Thoracic aorta (tissue), 2 donors: ENCODE results near the gene PDE1A. TPM values are rescaled to one million over a fixed set of nuclear protein-coding genes. Genes with fewer than 3 reads are reported as not detected.

Experiments
- ATAC-seq: fragments of 150-250 bp; one replicate; pipeline ENCODE4 v1.8.0; 2017; ENCODE audit warnings: low read depth; ENCODE audit not compliant: insufficient number of reproducible peaks, low FRiP score
- DNase-seq: peaks from one replicate; pipeline ENCODE4 v3.0.0-alpha.2; 2020; ENCODE audit warnings: low spot score
- H3K27ac ChIP-seq, 2 donors: fragments of 200-600 bp; sonication (generic); 1 replicate in 1 of 2; 2 replicates in 1 of 2; pipeline ENCODE4 v1.5.1; 2016; ENCODE audit warnings: mild to moderate bottlenecking in 2 of 2, moderate library complexity in 2 of 2
- H3K27me3 ChIP-seq: fragments of 200-600 bp; sonication (generic); replicated peaks from 2 replicates; pipeline ENCODE4 v1.6.0; 2016; ENCODE audit warnings: mild to moderate bottlenecking; ENCODE audit not compliant: insufficient read depth
- H3K36me3 ChIP-seq: fragments of 200-600 bp; sonication (generic); one replicate; pipeline ENCODE4 v1.5.1; 2016
- H3K4me1 ChIP-seq, 2 donors: fragments of 200-600 bp; sonication (generic); 1 replicate in 1 of 2; 2 replicates in 1 of 2; pipeline versions ENCODE4 v1.5.1 to v1.6.0; 2016; ENCODE audit warnings: low read depth in 2 of 2, mild to moderate bottlenecking in 1 of 2; ENCODE audit not compliant: control insufficient read depth in 1 of 2
- H3K4me3 ChIP-seq: fragments of 200-600 bp; sonication (generic); 2 replicates; pipeline ENCODE4 v1.5.1; 2016; ENCODE audit warnings: mild to moderate bottlenecking
- H3K9me3 ChIP-seq: fragments of 200-600 bp; sonication (generic); 2 replicates; pipeline ENCODE4 v1.5.1; 2016
- total RNA-seq, 2 donors: library from RNA; depleted of rRNA; stranded (reverse); fragments of >200 nt; gene quantifications; one replicate each; pipeline versions ENCODE4 v1.1.0 to v1.2.3, GENCODE V29; 2016
- TF ChIP-seq, protein P1 (sequence below): fragments of 200-600 bp; sonication (generic); IDR thresholded peaks from one replicate; pipeline ENCODE4 v1.5.1; 2019; ENCODE audit warnings: antibody characterized with exemption

Gene PDE1A
- total RNA-seq, 2 donors from 2014 or later = 31.7 to 35.2 TPM

DNA sequence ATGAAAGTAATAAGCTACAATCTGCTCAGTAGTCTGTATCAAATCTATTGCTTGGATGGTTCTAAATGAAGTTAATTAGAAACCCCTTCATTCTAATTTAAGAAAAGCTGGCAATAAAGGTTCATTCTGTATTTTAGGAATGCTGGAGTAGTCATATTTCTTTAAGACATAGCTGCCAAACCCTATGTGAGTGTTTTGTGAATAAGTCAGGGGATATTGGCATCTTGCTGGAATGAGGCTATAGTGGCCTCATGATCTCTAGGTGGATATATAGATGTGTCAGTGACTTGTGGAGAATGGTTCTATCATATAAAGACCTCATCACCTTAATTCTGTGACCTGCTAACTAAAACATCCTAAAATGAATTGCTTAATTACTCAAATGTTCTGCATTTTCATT lies 196.3 kb downstream of the PDE1A start:
- H3K4me1 ChIP-seq = no peaks in the 10 kb centered on the region
- H3K36me3 ChIP-seq = no peaks in the 10 kb centered on the region
- H3K27ac ChIP-seq = no peak overlapping the region
- H3K4me3 ChIP-seq = no peak overlapping the region
- no peak for DNase-seq
- TF ChIP-seq, protein P1, sequence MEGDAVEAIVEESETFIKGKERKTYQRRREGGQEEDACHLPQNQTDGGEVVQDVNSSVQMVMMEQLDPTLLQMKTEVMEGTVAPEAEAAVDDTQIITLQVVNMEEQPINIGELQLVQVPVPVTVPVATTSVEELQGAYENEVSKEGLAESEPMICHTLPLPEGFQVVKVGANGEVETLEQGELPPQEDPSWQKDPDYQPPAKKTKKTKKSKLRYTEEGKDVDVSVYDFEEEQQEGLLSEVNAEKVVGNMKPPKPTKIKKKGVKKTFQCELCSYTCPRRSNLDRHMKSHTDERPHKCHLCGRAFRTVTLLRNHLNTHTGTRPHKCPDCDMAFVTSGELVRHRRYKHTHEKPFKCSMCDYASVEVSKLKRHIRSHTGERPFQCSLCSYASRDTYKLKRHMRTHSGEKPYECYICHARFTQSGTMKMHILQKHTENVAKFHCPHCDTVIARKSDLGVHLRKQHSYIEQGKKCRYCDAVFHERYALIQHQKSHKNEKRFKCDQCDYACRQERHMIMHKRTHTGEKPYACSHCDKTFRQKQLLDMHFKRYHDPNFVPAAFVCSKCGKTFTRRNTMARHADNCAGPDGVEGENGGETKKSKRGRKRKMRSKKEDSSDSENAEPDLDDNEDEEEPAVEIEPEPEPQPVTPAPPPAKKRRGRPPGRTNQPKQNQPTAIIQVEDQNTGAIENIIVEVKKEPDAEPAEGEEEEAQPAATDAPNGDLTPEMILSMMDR = no peak
- H3K9me3 ChIP-seq = no peaks in the 10 kb centered on the region
- no peaks in the 10 kb centered on the region for H3K27me3 ChIP-seq
- ATAC-seq = no peak

DNA sequence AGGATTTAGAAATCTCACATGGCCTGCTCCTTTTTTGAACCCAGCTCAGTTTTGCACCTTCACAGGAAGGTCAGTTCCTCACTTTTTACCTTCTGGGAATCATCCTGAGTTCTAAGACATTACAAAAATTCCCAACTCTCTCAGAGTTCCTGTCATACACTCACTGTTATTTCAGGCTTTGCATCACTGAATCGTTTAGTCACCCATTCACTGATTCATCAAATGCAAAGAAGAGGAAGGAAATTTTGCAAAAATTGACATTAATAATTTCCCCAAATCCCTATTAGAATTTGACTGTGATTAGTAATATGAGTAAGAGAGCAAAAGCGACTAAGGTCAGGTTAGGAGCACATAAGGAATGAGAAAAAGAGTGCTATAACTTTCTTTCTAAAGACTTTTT lies 197.5 kb downstream of the PDE1A start:
- Histone ChIP-seq H3K4me3 (no peak overlapping the region), H3K36me3 (no peaks in the 10 kb centered on the region), H3K27me3 (no peaks in the 10 kb centered on the region), H3K9me3 (no peaks in the 10 kb centered on the region), H3K27ac (no peak overlapping the region), H3K4me1 (no peaks in the 10 kb centered on the region)
- TF ChIP-seq, protein P1 = no peak
- ATAC-seq (no peak), DNase-seq (no peak)

DNA sequence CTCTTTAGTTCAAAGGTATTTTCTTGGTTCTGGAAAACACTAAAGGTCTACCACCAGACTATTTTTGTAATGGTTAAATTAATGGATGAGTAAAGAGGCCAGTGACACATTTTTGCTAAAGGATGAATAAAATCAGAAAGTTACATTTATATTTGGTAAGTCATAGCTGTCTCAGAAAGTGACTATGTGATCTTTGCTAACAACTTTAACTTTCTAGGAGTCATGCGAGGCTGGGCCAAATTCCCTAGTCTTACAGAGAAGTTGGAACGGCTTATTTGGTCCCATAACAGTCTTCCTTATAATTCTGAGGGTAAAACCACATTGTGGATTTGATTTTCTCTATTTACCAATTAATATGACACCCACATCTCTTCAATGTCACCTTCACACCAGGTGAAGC lies 198.1 kb downstream of the PDE1A start:
- no peak for ATAC-seq
- Histone ChIP-seq H3K27ac (no peak overlapping the region), H3K4me3 (no peak overlapping the region), H3K9me3 (no peaks in the 10 kb centered on the region), H3K27me3 (no peaks in the 10 kb centered on the region), H3K36me3 (no peaks in the 10 kb centered on the region), H3K4me1 (no peaks in the 10 kb centered on the region)
- TF ChIP-seq, protein P1 = no peak
- no peak for DNase-seq

DNA sequence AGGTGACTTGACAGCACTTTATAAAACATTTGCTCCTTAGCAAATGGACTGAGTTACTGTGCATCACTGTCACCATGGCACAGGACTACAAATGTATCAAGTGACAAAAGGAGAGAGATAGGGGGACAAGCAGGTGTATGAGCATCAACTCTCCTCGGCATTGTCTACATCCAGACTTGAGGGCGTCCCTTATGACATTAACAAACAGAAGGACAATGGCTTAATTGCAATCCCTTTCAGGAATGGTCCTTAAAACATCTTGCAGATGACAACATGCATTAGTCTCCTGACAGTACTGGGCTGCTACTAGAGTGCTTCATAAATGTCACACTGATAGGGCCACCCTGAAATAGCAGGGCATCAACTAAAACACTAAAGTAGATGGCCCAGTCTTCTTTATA lies 198.8 kb downstream of the PDE1A start:
- no peak for DNase-seq
- H3K36me3 ChIP-seq = peaks cover under 1% of the 10 kb centered on the region
- TF ChIP-seq, protein P1 = no peak
- no peaks in the 10 kb centered on the region for H3K9me3 ChIP-seq
- ATAC-seq = no peak
- H3K27me3 ChIP-seq = no peaks in the 10 kb centered on the region
- no peak overlapping the region for H3K4me3 ChIP-seq
- no peaks in the 10 kb centered on the region for H3K4me1 ChIP-seq
- no peak overlapping the region for H3K27ac ChIP-seq

DNA sequence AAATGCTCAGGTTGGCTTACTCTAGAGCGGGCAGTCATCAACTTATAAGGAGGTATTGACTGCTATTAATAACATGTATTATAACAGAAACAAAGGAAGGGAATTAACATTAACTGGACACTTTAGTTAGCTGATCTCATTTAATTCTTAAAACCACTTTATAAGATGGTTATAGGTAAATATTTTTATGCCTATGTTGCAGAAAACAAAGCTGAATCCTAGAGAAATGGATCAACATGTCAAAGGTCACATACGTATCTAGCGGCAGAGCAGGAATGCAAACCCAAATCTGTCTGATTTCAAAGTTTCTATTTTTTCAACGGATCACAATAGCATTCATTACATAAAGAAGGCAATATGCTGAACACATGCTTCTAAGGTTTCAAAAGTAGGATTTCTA lies 200.0 kb downstream of the PDE1A start:
- no peak for ATAC-seq
- TF ChIP-seq, protein P1 = no peak
- H3K36me3 ChIP-seq = peaks cover 4% of the 10 kb centered on the region

More for the DNA sequence above, 200.0 kb downstream of the PDE1A start:
- DNase-seq = no peak
- H3K9me3 ChIP-seq = no peaks in the 10 kb centered on the region
- no peaks in the 10 kb centered on the region for H3K27me3 ChIP-seq
- H3K27ac ChIP-seq = no peak overlapping the region
- H3K4me1 ChIP-seq = no peaks in the 10 kb centered on the region
- no peak overlapping the region for H3K4me3 ChIP-seq
